NCI-H187 treated with DMSO at 0.1 percent for 48 hours (cell line): ENCODE measurements around the gene PON3.

ENCODE experiments used
- DNase-seq: peaks from one replicate; lab custom pipeline; 2025; lab: John Stamatoyannopoulos, UW

PON3 gene

DNA sequence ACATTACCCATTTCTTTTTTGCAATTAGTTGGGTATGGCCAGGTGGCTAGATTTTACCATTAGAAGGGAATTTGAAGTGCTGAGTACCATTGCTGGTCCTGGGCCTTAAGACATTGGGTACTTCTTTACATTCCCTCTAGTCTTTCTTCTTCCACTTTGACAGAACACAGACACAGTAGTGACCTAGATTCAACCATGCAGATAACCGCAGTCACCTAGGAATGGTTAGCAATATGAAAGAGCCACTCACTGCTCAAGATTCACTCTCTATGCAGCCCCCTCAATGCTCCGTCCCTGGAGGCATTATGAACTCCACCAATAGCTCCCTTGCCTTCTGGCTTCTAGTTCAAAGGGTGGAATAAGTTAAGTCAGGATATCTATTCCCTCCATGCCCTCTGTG is 55.7 kb downstream of the PON3 start:
- DNase-seq: no peak

DNA sequence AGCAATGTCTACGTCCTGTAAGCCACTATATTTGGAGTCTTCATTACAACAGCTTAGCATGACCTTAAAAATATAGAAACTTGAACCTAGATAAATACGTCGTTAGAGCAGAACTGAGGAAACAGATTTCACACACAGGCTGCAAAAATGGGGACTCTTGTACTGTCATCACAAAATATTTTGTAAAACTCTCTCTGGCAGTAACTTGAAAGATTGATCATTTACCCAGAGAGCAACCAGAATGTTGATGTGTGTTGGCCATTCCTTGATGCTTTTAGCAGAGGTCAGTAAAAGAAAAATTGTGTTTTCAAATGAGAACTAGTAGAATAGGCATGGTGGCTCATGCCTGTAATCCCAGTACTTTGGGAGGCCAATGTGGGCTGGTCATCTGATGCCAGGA is 57.3 kb downstream of the PON3 start:
- DNase-seq: no peak

DNA sequence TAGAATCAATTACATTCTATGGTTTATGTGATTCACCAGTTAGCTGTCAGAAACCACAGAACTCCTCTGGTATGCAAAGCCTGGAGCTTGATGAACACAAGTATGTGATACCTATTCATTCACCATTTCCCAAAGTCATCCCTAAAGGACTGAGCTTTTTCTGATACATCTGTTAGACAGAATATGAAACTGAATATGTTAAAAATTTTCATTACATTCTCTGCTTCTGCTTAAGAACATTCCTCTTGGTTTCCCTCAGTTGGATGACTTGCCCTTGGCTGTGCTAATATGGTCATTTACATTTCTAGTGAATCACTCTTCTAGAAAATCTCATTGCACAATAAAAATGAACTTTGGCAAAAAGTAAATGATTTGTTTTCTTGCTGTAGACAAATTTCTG is 61.1 kb downstream of the PON3 start:
- DNase-seq: no peak

DNA sequence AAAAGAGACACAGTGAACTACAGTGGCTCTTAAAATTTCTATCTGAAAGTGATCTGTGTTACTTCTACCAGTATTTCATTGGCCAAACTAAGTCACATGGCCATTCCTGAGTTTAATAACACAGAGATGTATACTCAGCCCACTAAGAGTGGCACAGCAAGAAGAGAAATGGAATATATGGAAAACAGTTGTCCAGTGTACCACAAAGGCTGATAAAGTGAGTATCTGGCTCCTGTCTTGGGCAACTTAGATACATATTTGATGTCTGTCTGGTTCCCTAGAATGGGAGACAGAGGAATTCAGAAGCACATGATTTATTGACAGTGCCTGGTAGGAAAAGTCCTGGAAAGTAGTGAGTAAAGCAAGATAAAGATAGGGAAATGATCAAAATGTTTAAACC is 61.7 kb downstream of the PON3 start:
- DNase-seq: no peak

DNA sequence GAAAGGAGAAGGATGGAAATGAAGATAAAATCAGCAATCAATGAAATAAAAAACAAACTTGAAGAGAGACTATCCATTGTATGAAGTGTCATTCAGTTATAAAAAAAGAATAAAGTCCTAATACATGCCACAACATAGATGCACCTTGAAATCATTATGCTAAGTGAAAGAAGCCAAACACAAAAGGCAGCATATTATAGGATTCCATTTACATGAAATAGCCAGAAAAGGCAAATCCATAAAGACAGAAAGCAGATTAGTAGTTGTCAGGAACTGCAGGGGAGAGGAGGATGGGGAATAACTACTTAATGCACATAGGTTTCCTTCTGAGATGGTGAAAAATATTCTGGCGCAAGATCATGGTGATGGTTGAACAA is 65.2 kb downstream of the PON3 start:
- no peak for DNase-seq

DNA sequence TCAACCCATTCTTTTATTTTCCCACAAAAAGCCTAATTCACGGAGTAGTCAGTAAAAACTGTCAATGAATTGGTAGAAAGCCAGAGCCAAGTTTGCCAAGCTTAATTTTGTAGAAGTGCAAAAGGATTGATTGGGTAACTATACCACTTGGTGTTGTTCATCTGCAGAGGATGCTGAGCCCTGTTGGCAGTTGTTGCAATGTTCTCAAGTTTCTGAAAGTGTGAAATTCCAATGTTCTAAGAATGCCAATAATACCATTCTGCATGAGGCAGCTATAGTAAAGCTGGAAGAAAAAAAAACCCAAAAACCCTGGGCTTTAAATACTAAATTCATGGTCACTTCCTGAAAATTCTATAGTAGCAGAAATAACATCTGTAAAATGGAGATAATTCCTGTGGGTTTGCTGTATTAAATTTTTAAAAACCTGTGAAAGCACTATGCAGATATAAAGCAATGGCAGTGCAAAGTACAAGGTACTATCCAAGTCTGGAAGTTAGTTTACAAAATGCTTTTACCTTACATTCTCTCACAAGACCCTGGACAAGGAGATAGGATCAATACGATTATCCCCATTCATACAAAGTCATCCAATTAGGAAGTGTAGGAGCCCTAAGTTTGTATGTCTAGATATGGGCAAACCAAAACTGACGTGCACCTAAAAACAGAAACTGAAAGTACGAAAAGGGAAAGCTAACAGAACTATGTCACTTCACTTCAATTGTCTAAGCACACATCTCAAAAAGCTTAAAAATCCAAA is 65.8 kb downstream of the PON3 start:
- DNase-seq: no peak

DNA sequence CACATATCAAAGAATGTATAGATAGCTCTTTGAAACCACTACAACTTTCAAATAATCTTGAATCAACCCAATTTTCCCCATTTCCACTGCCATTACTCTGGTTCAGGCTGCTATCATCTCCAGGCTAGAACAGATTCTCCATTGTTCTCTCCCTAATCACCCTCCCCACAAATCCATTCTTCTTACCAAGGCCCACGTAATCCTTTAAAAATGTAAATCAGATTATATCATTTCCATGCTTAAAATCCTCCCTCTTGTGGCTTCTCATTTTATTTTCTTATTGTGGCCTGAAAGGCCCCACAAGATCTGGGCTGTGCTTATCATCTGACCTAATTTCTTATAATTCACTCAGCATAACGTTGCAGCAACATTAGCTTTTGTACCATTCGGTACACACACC is 68.8 kb downstream of the PON3 start:
- no peak for DNase-seq

DNA sequence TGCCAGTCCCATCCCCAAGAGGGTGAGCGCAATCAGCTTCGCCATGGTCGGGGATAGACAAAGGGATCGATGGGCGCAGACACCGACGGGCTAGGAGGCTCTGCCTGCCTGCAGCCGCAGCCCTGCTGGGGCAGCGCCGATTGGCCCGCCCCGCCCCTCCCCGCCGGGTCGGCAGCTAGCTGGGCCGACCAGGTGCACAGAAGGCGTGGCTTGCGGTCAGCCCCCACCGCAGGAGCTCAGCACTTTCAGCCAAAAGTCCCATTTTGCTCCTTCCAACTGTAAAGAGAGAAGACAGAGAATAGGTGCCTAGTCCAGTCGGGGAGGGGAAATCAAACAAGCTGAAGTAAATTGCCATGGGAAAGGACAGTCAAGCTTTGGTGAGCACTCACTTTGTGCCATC is 71.7 kb downstream of the PON3 start, which contains the start of gene PON1:
PON1 (minus strand) TSS at position 102 of the 400 bp plus-strand sequence; CDS start at position 45, 57 bp downstream.
- DNase-seq: no peak

DNA sequence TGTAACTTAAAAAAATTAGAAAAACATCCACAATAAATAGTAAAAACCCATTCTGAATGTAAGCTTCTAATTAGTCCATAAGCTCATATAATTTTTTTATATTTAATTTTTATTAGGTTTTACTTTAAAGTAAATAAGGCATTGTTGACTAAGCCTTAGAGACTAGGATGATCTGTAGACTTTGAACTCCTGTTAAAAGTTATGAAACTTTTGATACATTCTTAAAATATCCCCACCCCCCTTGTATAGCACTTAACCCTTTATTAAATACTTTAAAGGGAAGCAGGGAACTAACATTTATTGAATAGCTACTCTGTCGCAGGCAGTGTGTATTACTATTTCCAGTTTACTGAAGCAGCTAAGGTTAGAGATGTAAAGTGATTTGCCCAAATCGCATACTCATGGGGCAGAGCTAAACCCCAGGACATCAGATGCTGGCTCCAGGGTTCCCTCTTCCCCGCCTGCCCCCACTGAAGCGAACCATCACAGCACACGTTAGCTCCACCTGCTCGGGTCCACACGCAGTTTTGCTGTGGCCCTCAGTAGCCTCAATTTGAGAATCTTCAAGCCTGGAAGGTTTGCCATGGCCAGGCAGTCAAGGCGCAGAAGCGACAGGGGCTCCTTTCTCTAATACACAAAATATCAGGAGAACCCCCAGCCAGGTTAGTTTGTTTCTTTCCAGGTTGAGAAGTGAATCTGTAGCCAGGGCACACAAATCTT is 72.6 kb downstream of the PON3 start:
- DNase-seq: no peak

DNA sequence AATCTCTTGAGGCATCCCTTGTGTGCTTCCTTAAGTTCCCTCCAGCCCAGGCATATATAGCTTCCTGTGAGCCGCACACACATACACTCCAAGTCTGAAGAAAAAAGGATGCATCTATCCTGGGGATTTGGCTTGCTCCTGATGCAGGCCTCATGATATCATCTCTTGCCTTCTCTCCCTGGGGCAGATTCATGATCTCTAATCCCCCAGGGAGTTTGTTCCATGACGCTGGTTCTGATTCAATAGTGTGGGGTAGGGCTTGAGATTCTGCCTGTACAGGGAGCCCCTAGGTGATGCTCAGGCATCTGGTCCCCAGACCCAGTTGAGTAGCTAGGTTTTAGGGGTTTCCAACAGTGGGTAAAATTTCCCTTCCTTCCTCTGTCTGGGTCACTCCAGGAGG is 73.3 kb downstream of the PON3 start:
- no peak for DNase-seq

DNA sequence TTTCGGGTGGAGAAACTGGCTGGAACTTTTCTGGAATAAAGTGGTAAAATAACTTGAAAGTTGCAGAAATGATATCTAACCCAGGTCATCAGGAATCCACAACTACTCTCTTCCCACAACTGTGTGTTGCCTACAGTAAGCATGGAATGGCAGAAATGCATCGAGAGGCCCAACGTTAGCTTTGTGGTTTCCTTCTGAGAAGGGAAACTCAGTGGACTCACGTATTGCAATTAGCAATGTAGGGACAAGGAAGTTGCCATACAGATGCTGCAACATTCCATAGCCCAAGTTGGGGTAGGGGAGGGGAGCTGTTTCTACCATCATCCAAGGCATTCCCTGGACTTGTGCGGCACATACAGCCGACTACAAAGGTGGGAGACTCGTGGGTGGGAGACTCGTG is 73.8 kb downstream of the PON3 start:
- DNase-seq: no peak

DNA sequence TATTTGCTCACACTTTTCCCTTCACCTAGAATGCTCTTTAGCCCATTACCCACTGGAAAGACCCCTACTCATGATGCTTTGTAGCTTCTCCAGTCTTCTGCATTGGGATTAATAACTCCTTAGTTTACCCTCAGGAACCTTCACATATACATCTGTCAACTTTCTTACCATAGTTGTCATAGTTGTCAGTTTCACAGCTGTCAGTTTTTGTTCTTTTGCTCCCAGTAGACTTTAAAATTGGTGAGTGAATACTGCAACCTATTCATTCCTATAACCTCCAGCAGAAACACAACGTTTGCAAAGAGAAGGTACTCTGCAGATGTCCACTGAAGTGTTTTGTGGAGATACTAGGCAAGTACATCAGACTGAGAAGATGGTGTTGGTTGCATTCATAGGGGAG is 74.5 kb downstream of the PON3 start:
- no peak for DNase-seq

DNA sequence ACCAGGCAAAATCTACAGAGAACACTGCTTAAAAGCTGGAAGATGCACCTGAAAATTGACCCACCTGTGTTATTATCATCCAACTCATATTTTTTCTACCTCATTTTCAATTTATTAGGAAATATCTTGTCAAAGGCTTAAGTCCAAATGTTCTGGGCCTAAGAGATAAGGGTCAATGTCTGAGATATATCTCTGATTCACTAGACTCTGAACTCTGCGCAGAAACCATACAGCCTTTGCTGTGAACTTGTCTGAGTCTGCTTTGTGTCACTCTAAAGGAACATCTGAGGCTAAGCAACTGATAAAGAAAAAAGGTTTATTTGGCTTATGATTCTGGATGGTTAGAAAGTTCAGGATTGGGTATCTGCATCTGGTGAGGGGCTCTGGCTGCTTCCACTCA is 75.5 kb downstream of the PON3 start:
- DNase-seq: no peak

DNA sequence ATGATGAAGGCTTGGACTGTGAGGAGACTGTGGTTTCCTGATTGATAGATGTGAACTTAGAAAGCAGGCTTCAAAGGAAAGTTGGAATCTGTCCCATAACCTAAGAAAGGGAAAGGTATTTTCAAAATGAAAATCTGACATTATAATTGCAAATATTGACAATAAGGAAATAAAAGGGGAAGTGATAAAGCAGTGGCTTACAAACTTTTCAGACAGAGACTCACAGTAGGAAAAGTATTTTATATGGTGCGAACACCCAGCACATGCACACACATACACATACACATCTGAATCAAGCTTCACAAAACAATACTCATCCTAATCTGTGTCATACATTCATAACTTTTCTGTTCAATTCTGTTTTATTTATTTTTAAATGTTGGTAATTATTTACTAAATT is 76.6 kb downstream of the PON3 start:
- no peak for DNase-seq

DNA sequence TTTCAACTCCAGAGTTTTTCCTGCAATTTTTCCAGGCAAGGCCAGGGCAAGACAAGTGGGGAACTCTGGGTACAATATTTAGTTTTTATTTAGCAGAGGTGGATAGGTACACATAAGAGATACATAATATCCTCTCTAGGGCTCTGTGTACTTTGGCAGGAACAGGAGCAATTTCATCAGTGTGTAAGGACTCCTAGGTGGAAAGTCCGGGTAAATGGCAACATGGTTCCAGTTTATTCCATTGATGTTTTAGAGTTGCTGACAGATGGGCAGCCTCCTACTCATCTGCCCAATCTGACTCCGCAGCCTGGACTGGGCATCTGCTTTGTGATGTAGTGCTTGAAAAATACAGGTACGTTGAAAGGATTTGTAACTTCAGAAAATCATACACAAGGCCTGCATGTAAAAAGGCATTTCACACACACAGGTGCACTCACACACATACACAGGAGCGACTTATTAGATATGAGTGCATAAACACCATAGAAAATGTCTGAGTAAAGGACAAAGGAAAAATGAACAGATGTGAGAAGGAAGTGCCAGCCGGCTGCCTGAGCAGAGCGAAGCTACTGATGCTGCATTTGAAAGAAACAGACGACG is 77.6 kb downstream of the PON3 start:
- DNase-seq: no peak

DNA sequence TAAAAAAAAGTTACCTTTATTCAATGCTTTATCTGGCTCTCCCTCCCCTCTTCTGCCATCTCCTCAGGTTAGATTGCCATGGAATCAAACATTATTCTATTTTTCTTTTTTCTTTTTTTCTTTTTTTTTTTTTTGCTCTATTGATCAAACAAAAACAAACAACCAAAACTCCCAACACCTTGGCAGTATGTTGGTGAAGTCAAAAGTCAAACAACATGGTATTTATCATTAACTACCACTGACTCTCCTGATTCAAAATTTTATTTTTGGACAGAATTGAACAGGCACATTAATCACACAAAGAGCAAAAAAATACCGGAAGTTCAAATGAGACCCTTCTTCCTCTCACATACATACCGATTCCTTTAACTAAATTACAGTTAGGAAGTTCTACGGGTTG is 78.2 kb downstream of the PON3 start:
- DNase-seq: no peak

DNA sequence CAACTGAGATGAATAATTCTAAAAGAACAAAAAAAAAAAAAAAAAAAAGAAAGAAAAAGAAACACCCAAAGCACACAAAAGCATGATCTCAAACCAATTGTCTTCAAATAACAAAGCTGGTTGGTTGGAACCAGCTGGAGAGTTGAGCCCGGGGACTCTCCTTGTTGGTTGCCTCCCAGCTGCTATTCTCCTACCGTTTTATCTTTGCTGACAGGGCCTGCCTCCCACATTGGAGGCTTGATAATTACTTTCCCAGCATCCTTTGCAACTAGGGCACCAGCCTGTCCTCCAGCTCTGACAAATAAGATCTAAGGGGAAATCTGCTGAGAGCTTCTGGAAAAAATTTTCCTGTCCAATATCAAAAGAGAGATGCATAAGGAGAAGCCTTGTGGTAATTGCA is 78.6 kb downstream of the PON3 start:
- no peak for DNase-seq

DNA sequence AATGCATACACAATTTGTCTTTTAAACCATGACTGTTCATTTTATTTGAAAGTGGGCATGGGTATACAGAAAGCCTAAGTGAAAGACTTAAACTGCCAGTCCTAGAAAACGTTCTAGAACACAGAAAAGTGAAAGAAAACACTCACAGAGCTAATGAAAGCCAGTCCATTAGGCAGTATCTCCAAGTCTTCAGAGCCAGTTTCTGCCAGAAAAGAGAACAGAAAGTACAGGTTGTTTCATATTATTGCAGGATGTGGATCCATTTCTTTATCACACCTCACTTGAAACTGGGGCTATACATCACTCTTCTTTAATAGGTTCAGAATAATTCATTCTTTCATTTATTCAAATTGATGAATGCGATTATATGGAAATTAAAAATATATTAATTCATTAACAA is 79.6 kb downstream of the PON3 start:
- DNase-seq: no peak

DNA sequence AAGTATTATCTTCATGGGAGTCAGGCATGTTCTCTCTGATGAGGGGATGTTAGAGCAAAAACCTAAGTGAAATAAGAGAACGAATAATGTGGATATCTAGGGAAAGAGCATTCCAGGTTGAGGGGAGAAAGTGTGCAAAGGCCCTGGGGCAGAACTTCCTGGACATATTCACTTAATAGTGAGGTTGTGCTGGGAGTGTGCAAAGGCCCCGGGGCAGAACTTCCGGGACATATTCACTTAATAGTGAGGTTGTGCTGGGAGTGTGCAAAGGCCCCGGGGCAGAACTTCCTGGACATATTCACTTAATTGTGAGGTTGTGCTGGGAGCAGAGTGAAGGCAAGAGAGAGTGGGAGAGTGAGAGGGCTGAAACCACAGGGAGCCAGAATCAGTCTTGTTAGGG is 83.6 kb downstream of the PON3 start:
- no peak for DNase-seq

DNA sequence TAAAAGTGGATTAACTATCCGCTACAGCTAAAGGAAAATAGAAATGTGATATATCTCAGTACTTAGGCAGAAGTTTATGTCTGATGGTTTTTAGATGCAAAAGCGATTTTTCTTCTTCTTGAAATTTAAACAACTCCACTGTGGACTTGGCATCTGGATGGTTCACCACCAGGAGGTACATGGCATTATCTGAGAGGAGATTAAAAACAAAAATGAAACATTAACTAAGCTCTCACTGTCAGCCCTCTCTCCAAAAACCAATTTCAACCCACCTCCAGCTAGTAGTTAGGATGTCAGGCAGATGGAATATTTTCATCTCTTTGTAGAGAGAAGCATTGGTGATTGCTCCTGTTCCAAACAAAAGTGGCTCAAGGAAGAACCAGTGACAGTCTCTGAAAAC is 84.8 kb downstream of the PON3 start:
- no peak for DNase-seq

DNA sequence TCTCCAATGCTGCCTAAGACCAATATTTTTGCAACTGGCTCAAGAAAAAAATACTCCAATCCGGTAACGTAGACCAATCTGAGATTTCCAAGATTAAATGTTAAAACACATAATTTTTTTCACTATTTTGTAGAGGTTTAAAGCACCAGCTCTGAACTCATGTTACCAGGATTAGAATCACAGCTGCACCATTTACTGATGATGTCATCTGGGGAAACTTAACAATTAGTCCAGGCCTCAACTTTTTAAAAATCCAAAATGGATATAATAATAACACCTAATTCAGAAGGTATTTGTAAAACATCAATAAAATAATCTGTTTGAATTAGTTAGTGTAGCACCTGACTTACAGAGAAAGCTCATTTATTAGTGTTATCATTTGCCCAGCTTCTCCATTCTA is 86.2 kb downstream of the PON3 start:
- no peak for DNase-seq
